Upper lobe of right lung (tissue), 1 donor: ENCODE measurements around the gene ALG2. TPM values are rescaled to one million over a fixed set of nuclear protein-coding genes. Genes with fewer than 3 reads are reported as not detected.
A peak's percentile ranks its signal among the peaks of the same experiment; 100 is the strongest.

Experiments used
- ATAC-seq: fragments of 200-7000 bp; cut with Tn5 transposase; one replicate; pipeline ENCODE4 v1.9.1; 2020; ENCODE audit warnings: mild to moderate bottlenecking, moderate library complexity
- DNase-seq: peaks from one replicate; pipeline ENCODE4 v3.0.0-alpha.2; 2020
- H3K27ac ChIP-seq: fragments of 200-600 bp; one replicate; pipeline ENCODE4 v1.8.0; 2022
- H3K27me3 ChIP-seq: fragments of 200-600 bp; one replicate; pipeline ENCODE4 v1.8.0; 2022; ENCODE audit warnings: mild to moderate bottlenecking
- H3K36me3 ChIP-seq: fragments of 200-600 bp; one replicate; pipeline ENCODE4 v1.8.0; 2022
- H3K4me1 ChIP-seq: fragments of 200-600 bp; one replicate; pipeline ENCODE4 v1.8.0; 2022
- H3K4me3 ChIP-seq: fragments of 200-600 bp; one replicate; pipeline ENCODE4 v1.8.0; 2022; ENCODE audit warnings: mild to moderate bottlenecking
- H3K9me3 ChIP-seq: fragments of 200-600 bp; one replicate; pipeline ENCODE4 v1.8.0; 2022
- intact Hi-C: fragments of 100-400 bp; cut with DNase I; formaldehyde crosslinking; loops from one replicate; pipeline ENCODE4 v1.11.0; 2022
- total RNA-seq: library from RNA; stranded (reverse); fragmentation: NEBNext Ultra II Directional; extraction: Animal tissue kit (Norgen Biotek cat#: 25700); gene quantifications from one replicate; pipeline ENCODE4 v1.2.1, GENCODE V29; 2021
- TF ChIP-seq, protein P1 (sequence below): fragments of 200-600 bp; IDR thresholded peaks from one replicate; pipeline ENCODE4 v1.8.0; 2022; ENCODE audit warnings: antibody characterized with exemption
- donor health status: DM: no; HTN: yes; CAD: no; lungs with severe emphysema.

Gene ALG2
- total RNA-seq, 1 donor from 2014 or later, result 39.2 TPM

DNA sequence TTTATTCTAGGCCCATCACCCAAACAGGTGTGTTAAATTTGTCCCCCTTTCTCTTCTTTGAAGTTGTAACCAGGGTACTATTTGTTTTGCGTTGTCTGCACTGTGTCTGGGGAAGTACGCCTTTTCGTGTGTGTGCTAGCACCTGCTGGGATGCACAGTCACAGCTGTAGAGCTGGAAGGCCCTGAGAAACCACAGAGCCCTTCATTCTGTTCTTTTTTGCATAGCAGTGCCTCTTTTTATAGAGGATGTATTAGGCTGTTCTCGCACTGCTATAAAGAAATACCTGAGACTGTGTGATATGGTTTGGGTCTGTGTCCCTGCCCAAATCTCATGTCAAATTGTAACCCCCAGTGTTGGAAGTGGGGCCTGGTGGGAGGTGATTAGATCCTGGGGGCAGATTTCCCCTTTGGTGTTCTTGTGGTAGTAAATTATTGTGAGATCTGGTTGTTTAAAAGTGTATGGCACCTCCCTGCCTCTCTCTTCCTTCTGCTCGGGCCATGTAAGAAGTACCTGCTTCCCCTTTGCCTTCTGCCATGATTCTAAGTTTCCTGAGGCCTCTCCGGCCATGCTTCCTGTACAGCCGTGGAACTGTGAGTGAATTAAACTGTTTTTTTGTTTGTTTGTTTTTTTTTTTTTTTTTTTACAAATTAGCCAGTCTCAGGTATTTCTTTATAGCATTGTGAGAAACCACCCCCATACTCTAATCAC is 14.3 kb upstream of the ALG2 start:
- Histone ChIP-seq H3K36me3 (peaks cover 44% of the 10 kb centered on the region), H3K4me3 (no peak overlapping the region), H3K27me3 (no peaks in the 10 kb centered on the region), H3K4me1 (no peaks in the 10 kb centered on the region), H3K27ac (no peak overlapping the region), H3K9me3 (no peaks in the 10 kb centered on the region)
- DNase-seq (no peak), ATAC-seq (no peak)
- TF ChIP-seq, protein P1, sequence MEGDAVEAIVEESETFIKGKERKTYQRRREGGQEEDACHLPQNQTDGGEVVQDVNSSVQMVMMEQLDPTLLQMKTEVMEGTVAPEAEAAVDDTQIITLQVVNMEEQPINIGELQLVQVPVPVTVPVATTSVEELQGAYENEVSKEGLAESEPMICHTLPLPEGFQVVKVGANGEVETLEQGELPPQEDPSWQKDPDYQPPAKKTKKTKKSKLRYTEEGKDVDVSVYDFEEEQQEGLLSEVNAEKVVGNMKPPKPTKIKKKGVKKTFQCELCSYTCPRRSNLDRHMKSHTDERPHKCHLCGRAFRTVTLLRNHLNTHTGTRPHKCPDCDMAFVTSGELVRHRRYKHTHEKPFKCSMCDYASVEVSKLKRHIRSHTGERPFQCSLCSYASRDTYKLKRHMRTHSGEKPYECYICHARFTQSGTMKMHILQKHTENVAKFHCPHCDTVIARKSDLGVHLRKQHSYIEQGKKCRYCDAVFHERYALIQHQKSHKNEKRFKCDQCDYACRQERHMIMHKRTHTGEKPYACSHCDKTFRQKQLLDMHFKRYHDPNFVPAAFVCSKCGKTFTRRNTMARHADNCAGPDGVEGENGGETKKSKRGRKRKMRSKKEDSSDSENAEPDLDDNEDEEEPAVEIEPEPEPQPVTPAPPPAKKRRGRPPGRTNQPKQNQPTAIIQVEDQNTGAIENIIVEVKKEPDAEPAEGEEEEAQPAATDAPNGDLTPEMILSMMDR, result no peak
- intact Hi-C loops, result no loop called here

GRCh38 chr9:99235069-99235468 is 13.3 kb upstream of the ALG2 start:
- intact Hi-C loops, result no loop called here
- no peaks in the 10 kb centered on the region for H3K9me3 ChIP-seq
- ATAC-seq, result no peak
- H3K36me3 ChIP-seq, result peaks cover 54% of the 10 kb centered on the region
- H3K27ac ChIP-seq, result no peak overlapping the region
- TF ChIP-seq, protein P1, result no peak
- no peaks in the 10 kb centered on the region for H3K4me1 ChIP-seq
- DNase-seq, result no peak
- H3K27me3 ChIP-seq, result no peaks in the 10 kb centered on the region
- no peak overlapping the region for H3K4me3 ChIP-seq

- ATAC-seq (no peak), DNase-seq (no peak)
- H3K27ac ChIP-seq, result no peak overlapping the region
- H3K36me3 ChIP-seq, result peaks cover 58% of the 10 kb centered on the region
- no peaks in the 10 kb centered on the region for H3K27me3 ChIP-seq
- no peak overlapping the region for H3K4me3 ChIP-seq
- no peaks in the 10 kb centered on the region for H3K9me3 ChIP-seq
- intact Hi-C loops, result no loop called here
- no peaks in the 10 kb centered on the region for H3K4me1 ChIP-seq
- TF ChIP-seq, protein P1, result no peak
Measured at GRCh38 chr9:99234618-99235017, 12.9 kb upstream of the ALG2 start.

- intact Hi-C loops, result no loop called here
Measured at GRCh38 chr9:99231711-99232110, 10.0 kb upstream of the ALG2 start.

DNA sequence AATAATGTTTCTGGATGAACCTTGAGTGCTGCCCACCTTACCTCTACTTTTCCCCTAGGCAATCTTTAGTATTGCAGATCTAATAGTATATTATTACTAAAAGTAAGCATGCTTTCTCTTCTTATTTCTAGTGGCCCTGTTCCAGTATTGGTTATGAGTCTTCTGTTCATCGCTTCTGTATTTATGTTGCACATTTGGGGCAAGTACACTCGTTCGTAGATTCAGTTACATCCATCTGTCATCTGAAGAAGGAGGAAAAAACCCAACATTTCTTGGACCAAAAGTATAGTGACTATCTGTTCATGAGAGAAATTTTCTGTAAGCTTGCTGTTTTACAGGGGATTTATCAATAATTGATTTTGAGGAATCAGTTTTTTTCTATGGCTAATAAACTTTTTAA is 8.5 kb upstream of the ALG2 start:
- no peak for DNase-seq
- no peak overlapping the region for H3K27ac ChIP-seq
- H3K27me3 ChIP-seq, result no peaks in the 10 kb centered on the region
- H3K9me3 ChIP-seq, result no peaks in the 10 kb centered on the region
- H3K4me3 ChIP-seq, result no peak overlapping the region
- intact Hi-C loops, result no loop called here
- H3K4me1 ChIP-seq, result peaks cover 13% of the 10 kb centered on the region
- no peak for ATAC-seq
- peaks cover 71% of the 10 kb centered on the region for H3K36me3 ChIP-seq
- TF ChIP-seq, protein P1, result no peak

More at GRCh38 chr9:99231711-99232110, 10.0 kb upstream of the ALG2 start:
- Histone ChIP-seq H3K4me3 (no peak overlapping the region), H3K9me3 (no peaks in the 10 kb centered on the region), H3K4me1 (no peaks in the 10 kb centered on the region), H3K27me3 (no peaks in the 10 kb centered on the region), H3K27ac (no peak overlapping the region), H3K36me3 (peaks cover 65% of the 10 kb centered on the region)
- no peak for DNase-seq
- TF ChIP-seq, protein P1, result peak; percentile 44
- peak; percentile 60 for ATAC-seq
